PFSK-1 (cell line): ENCODE measurements around the gene ETFB.

Experiments used
- FOXP2 ChIP-seq: optimal IDR thresholded peaks from 2 replicates; pipeline ENCODE3; 2011; ENCODE audit warnings: borderline replicate concordance, control low read depth, inconsistent platforms; ENCODE audit not compliant: insufficient read depth; ENCODE audit errors: extremely low read length, extremely low read depth
- POLR2AphosphoS5 ChIP-seq: IDR thresholded peaks from 2 replicates; pipeline ENCODE4 v1.6.1; 2012; ENCODE audit warnings: low read depth, mild to moderate bottlenecking, control low read depth, low read length, moderate library complexity
- REST ChIP-seq, 2 experiments: IDR thresholded peaks; 2 replicates each; pipeline versions ENCODE4 v1.6.1 to v1.8.0; 2011 to 2012; ENCODE audit warnings: low read depth in 2 of 2, low read length in 2 of 2, control low read depth in 1 of 2, inconsistent platforms in 1 of 2, mild to moderate bottlenecking in 1 of 2, moderate library complexity in 1 of 2; ENCODE audit not compliant: insufficient read depth in 1 of 2
- SIN3A ChIP-seq: IDR thresholded peaks from 2 replicates; pipeline ENCODE4 v1.6.1; 2012; ENCODE audit warnings: mild to moderate bottlenecking, low read length, moderate library complexity, borderline replicate concordance; ENCODE audit not compliant: insufficient read depth
- TAF1 ChIP-seq: IDR thresholded peaks from 2 replicates; pipeline ENCODE4 v1.6.1; 2012; ENCODE audit warnings: low read length, control low read depth, borderline replicate concordance; ENCODE audit not compliant: insufficient read depth

ETFB gene

GRCh38 chr19:51402117-51402516 is 35.9 kb upstream of the ETFB start:
- TF ChIP-seq FOXP2 (no peak), REST (IDR thresholded peaks at IDR 0.05; ENCODE audit: insufficient read depth in 1 of 2, low read depth in 2 of 2, low read length in 2 of 2) (no peak)

GRCh38 chr19:51399231-51399630 is 33.0 kb upstream of the ETFB start:
- TF ChIP-seq POLR2AphosphoS5: no peak
- TF ChIP-seq FOXP2: no peak
- TF ChIP-seq SIN3A: no peak
- TF ChIP-seq REST (IDR thresholded peaks at IDR 0.05; ENCODE audit: insufficient read depth in 1 of 2, low read depth in 2 of 2, low read length in 2 of 2): no peak
- TF ChIP-seq TAF1: no peak

GRCh38 chr19:51398096-51398704 is 32.0 kb upstream of the ETFB start:
- TF ChIP-seq FOXP2 (no peak), SIN3A (no peak), POLR2AphosphoS5 (no peak), REST (IDR thresholded peaks at IDR 0.05; ENCODE audit: insufficient read depth in 1 of 2, low read depth in 2 of 2, low read length in 2 of 2) (no peak), TAF1 (no peak)

GRCh38 chr19:51396175-51396574 is 30.0 kb upstream of the ETFB start:
- TF ChIP-seq SIN3A (no peak), POLR2AphosphoS5 (no peak), FOXP2 (no peak), REST (IDR thresholded peaks at IDR 0.05; ENCODE audit: insufficient read depth in 1 of 2, low read depth in 2 of 2, low read length in 2 of 2) (no peak), TAF1 (no peak)

GRCh38 chr19:51394050-51394836 is 28.1 kb upstream of the ETFB start:
- TF ChIP-seq FOXP2: no peak
- TF ChIP-seq POLR2AphosphoS5: peak; percentile 74; the same call in 1 of the 2 replicates
